Measurements from ENCODE around the gene HMMR.

The HMMR gene

GRCh38 chr5:163459819-163460561 is 442 bp upstream of the HMMR start, which contains the start of gene NUDCD2:
NUDCD2 (minus strand) TSS chr5:163460102; CDS start chr5:163460050, 52 bp downstream.
- DNase-seq = peak; percentile 97

GRCh38 chr5:163463063-163463435 is 2.6 kb downstream of the HMMR start:
- DNase-seq = no peak

GRCh38 chr5:163467682-163468081 is 7.2 kb downstream of the HMMR start:
- no peak for DNase-seq

- peak; percentile 44 for DNase-seq
Observed at GRCh38 chr5:163473635-163474243, 13.3 kb downstream of the HMMR start.

- DNase-seq = no peak
Observed at GRCh38 chr5:163475411-163475810, 15.0 kb downstream of the HMMR start.

- no peak for DNase-seq
Observed at GRCh38 chr5:163478126-163478981, 17.9 kb downstream of the HMMR start.

- DNase-seq = no peak
Observed at GRCh38 chr5:163478982-163479271, 18.5 kb downstream of the HMMR start.

GRCh38 chr5:163489055-163489744 is 28.8 kb downstream of the HMMR start:
- peak; percentile 32 for DNase-seq

- no peak for DNase-seq
Observed at GRCh38 chr5:163489745-163490075, 29.3 kb downstream of the HMMR start.

GRCh38 chr5:163496286-163496685 is 35.9 kb downstream of the HMMR start:
- no peak for DNase-seq

GRCh38 chr5:163497315-163497714 is 36.9 kb downstream of the HMMR start:
- DNase-seq = no peak

GRCh38 chr5:163498886-163499285 is 38.5 kb downstream of the HMMR start:
- no peak for DNase-seq

- DNase-seq = no peak
Observed at GRCh38 chr5:163502521-163502920, 42.1 kb downstream of the HMMR start.

GRCh38 chr5:163503106-163504078 is 43.0 kb downstream of the HMMR start:
- peak; percentile 61 for DNase-seq

GRCh38 chr5:163504079-163504931 is 43.9 kb downstream of the HMMR start:
- DNase-seq = peak; percentile 53

GRCh38 chr5:163505049-163505367 is 44.6 kb downstream of the HMMR start:
- no peak for DNase-seq

- DNase-seq = peak; percentile 95
Observed at GRCh38 chr5:163505368-163506094, 45.1 kb downstream of the HMMR start, which contains the start of gene MAT2B. MAT2B (plus strand) TSS chr5:163505619; CDS start chr5:163505687, 68 bp downstream.

GRCh38 chr5:163506095-163506457 is 45.6 kb downstream of the HMMR start:
- DNase-seq = no peak

- peak; percentile 42 for DNase-seq
Observed at GRCh38 chr5:163506726-163507125, 46.3 kb downstream of the HMMR start.

- DNase-seq = no peak
Observed at GRCh38 chr5:163508753-163509152, 48.3 kb downstream of the HMMR start.

All from CD4-positive, alpha-beta T cell treated with Interleukin-17A for 1 hour (primary cell).